Prostate gland (tissue), 2 donors: Measurements from ENCODE around the gene FUT7.

Experiments used
- CTCF ChIP-seq, 4 experiments: fragments of 200-600 bp in 2 of 4; fragments of 450-650 bp in 2 of 4; sonication (generic) in 2 of 4; IDR thresholded peaks; 1 replicate in 3 of 4; 2 replicates in 1 of 4; pipeline ENCODE4 v1.5.1; 2016 to 2019; ENCODE audit warnings: antibody characterized with exemption in 4 of 4, mild to moderate bottlenecking in 2 of 4, moderate library complexity in 2 of 4
- POLR2A ChIP-seq: fragments of 450-650 bp; IDR thresholded peaks from one replicate; pipeline ENCODE4 v1.6.1; 2016; ENCODE audit warnings: antibody characterized with exemption, mild to moderate bottlenecking
- POLR2AphosphoS5 ChIP-seq: sonication (generic); formaldehyde crosslinking; IDR thresholded peaks from one replicate; pipeline ENCODE4 v1.6.1; 2017; ENCODE audit warnings: antibody characterized with exemption

- TF ChIP-seq CTCF (IDR thresholded peaks at IDR 0.05) (no peak), POLR2AphosphoS5 (no peak), POLR2A (no peak)
Measured at GRCh38 chr9:136983656-136984314, 48.1 kb downstream of the FUT7 start.
